PFSK-1 (cell line): ENCODE data around the gene OSBPL2.

ENCODE experiments used
- FOXP2 ChIP-seq: optimal IDR thresholded peaks from 2 replicates; pipeline ENCODE3; 2011; ENCODE audit warnings: borderline replicate concordance, control low read depth, inconsistent platforms; ENCODE audit not compliant: insufficient read depth; ENCODE audit errors: extremely low read length, extremely low read depth
- POLR2AphosphoS5 ChIP-seq: IDR thresholded peaks from 2 replicates; pipeline ENCODE4 v1.6.1; 2012; ENCODE audit warnings: low read depth, mild to moderate bottlenecking, control low read depth, low read length, moderate library complexity
- REST ChIP-seq, 2 experiments: IDR thresholded peaks; 2 replicates each; pipeline versions ENCODE4 v1.6.1 to v1.8.0; 2011 to 2012; ENCODE audit warnings: low read depth in 2 of 2, low read length in 2 of 2, control low read depth in 1 of 2, inconsistent platforms in 1 of 2, mild to moderate bottlenecking in 1 of 2, moderate library complexity in 1 of 2; ENCODE audit not compliant: insufficient read depth in 1 of 2
- SIN3A ChIP-seq: IDR thresholded peaks from 2 replicates; pipeline ENCODE4 v1.6.1; 2012; ENCODE audit warnings: mild to moderate bottlenecking, low read length, moderate library complexity, borderline replicate concordance; ENCODE audit not compliant: insufficient read depth
- TAF1 ChIP-seq: IDR thresholded peaks from 2 replicates; pipeline ENCODE4 v1.6.1; 2012; ENCODE audit warnings: low read length, control low read depth, borderline replicate concordance; ENCODE audit not compliant: insufficient read depth

The OSBPL2 gene

GRCh38 chr20:62202676-62203377 lies 35.5 kb upstream of the OSBPL2 start:
- TF ChIP-seq TAF1 = no peak
- TF ChIP-seq FOXP2 = no peak
- no peak for TF ChIP-seq POLR2AphosphoS5
- TF ChIP-seq SIN3A = no peak
- no peak for TF ChIP-seq REST (IDR thresholded peaks at IDR 0.05; ENCODE audit: insufficient read depth in 1 of 2, low read depth in 2 of 2, low read length in 2 of 2)

- no peak for TF ChIP-seq SIN3A
- no peak for TF ChIP-seq FOXP2
- no peak for TF ChIP-seq REST (IDR thresholded peaks at IDR 0.05; ENCODE audit: insufficient read depth in 1 of 2, low read depth in 2 of 2, low read length in 2 of 2)
- no peak for TF ChIP-seq TAF1
- no peak for TF ChIP-seq POLR2AphosphoS5
Measured at GRCh38 chr20:62203378-62204030, 34.8 kb upstream of the OSBPL2 start.

GRCh38 chr20:62205618-62206387 lies 32.5 kb upstream of the OSBPL2 start:
- TF ChIP-seq REST (IDR thresholded peaks at IDR 0.05; ENCODE audit: insufficient read depth in 1 of 2, low read depth in 2 of 2, low read length in 2 of 2) (no peak), POLR2AphosphoS5 (no peak), TAF1 (no peak), FOXP2 (no peak), SIN3A (no peak)

- TF ChIP-seq FOXP2 = no peak
- no peak for TF ChIP-seq SIN3A
- TF ChIP-seq REST (IDR thresholded peaks at IDR 0.05; ENCODE audit: insufficient read depth in 1 of 2, low read depth in 2 of 2, low read length in 2 of 2) = no peak
- TF ChIP-seq TAF1 = no peak
- no peak for TF ChIP-seq POLR2AphosphoS5
Measured at GRCh38 chr20:62206388-62206775, 31.9 kb upstream of the OSBPL2 start.
